Measurements from ENCODE around the gene DNAL1.

Gene DNAL1

DNA sequence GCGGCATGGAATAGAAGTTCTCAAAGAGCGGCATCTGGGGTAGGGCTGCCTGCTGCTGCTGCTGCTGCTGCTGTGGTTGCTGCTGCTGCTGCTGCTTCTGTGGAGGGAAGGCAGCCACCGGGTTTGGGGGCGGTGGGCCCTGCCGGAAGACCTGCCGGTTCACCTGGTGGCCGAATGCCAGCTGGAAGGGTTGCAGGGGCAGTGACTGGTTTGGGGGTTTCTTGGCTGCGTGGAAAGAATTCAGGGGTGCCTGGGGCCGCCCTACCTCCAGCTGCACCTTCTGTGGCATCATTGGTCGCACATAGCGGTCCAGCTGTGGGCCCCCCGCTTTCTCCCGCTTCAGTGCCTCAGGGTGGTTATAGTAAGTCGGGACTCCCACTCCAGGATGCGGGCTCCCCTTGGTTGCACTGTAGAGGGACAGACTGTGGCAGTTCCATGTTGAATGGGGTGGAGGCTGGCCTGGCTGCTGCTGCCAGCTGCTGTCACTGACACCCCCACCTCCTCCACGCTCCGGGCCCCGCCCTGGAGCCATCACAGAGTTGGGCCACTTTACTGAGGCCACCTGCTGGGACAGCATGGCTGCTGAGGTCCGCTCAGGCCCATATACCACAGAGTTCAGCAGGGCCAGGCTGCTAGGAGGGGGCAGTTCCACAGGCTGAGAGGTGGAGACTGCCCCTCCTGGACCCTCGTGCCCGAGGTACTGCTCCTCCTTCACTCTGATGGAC, 94.5 kb downstream of the DNAL1 start:
- Histone ChIP-seq H3K9me3 (ENCODE audit: insufficient read depth, low read length, severe bottlenecking) (no peaks in the 10 kb centered on the region), H3K4me3 (ENCODE audit: low read depth in 1 of 2, low read length in 2 of 2) (no peak overlapping the region), H3K27me3 (ENCODE audit: insufficient read depth, low read length, poor library complexity) (no peaks in the 10 kb centered on the region), H3K9ac (ENCODE audit: low read depth, low read length) (no peak overlapping the region), H3K36me3 (ENCODE audit: insufficient read depth, low read length) (peaks cover 54% of the 10 kb centered on the region), H3K4me1 (ENCODE audit: insufficient read depth, low read length) (peaks cover 39% of the 10 kb centered on the region), H3K4me2 (ENCODE audit: insufficient read depth, low read length) (no peak overlapping the region), H4K20me1 (ENCODE audit: insufficient read depth, low read length) (peaks cover 38% of the 10 kb centered on the region), H3K27ac (ENCODE audit: low read length) (no peak overlapping the region), H2AFZ (ENCODE audit: low read depth, low read length) (no peak overlapping the region), H3K79me2 (ENCODE audit: insufficient read depth, low read length) (peaks cover 57% of the 10 kb centered on the region)
- DNase-seq (no peak), ATAC-seq (ENCODE audit: insufficient read depth, low read depth) (no peak)
- TF ChIP-seq EZH2 (IDR thresholded peaks at IDR 0.05; ENCODE audit: borderline replicate concordance, low read depth, low read length, severe bottlenecking): no peak

DNA sequence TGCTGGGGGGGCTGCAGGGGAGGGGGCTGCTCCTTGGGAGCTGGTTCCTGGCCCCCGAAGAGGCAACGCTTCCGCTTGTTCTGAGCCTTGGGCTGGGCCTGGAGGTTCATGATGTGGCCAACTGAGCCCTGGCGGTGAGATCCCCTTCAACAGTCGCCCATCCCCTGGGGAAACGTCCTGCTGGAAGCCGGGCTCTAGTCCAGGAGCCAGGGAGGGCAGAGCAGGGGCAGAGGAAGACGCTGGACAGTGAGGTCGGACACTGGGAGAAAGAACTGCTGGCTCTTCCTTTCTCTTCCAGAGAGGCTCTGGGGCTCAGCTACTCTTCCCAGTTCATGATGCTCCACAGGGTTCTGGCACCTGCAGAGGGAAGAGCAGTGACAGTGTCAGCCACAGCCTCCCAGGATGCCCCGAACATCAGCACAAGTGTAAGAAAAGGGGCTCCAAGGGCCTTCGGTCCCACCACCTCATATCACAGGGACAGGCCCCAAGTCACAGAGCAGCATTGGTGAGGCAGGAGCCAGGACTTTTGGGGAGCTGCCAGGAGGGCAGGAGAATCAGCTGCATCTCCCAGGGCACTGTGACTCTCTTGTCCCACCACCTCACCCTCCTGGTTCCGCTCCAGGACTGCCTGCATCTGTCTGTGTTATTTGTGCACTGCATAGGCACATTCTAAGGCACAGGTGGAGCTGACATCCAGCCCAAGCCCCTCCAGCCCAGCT, 95.3 kb downstream of the DNAL1 start:
- H3K4me1 ChIP-seq (ENCODE audit: insufficient read depth, low read length): peaks cover 46% of the 10 kb centered on the region
- peak overlapping the region; percentile 94 for H3K27ac ChIP-seq (ENCODE audit: low read length)
- H3K9me3 ChIP-seq (ENCODE audit: insufficient read depth, low read length, severe bottlenecking): no peaks in the 10 kb centered on the region
- DNase-seq (no peak), ATAC-seq (ENCODE audit: insufficient read depth, low read depth) (no peak)
- no peaks in the 10 kb centered on the region for H3K27me3 ChIP-seq (ENCODE audit: insufficient read depth, low read length, poor library complexity)
- H3K4me2 ChIP-seq (ENCODE audit: insufficient read depth, low read length): no peak overlapping the region
- no peak overlapping the region for H2AFZ ChIP-seq (ENCODE audit: low read depth, low read length)
- H3K36me3 ChIP-seq (ENCODE audit: insufficient read depth, low read length): peaks cover 47% of the 10 kb centered on the region
- no peak overlapping the region for H3K4me3 ChIP-seq (ENCODE audit: low read depth in 1 of 2, low read length in 2 of 2)
- peaks cover 46% of the 10 kb centered on the region for H4K20me1 ChIP-seq (ENCODE audit: insufficient read depth, low read length)
- peaks cover 64% of the 10 kb centered on the region for H3K79me2 ChIP-seq (ENCODE audit: insufficient read depth, low read length)
- TF ChIP-seq EZH2 (IDR thresholded peaks at IDR 0.05; ENCODE audit: borderline replicate concordance, low read depth, low read length, severe bottlenecking): no peak
- TF ChIP-seq, protein P1, sequence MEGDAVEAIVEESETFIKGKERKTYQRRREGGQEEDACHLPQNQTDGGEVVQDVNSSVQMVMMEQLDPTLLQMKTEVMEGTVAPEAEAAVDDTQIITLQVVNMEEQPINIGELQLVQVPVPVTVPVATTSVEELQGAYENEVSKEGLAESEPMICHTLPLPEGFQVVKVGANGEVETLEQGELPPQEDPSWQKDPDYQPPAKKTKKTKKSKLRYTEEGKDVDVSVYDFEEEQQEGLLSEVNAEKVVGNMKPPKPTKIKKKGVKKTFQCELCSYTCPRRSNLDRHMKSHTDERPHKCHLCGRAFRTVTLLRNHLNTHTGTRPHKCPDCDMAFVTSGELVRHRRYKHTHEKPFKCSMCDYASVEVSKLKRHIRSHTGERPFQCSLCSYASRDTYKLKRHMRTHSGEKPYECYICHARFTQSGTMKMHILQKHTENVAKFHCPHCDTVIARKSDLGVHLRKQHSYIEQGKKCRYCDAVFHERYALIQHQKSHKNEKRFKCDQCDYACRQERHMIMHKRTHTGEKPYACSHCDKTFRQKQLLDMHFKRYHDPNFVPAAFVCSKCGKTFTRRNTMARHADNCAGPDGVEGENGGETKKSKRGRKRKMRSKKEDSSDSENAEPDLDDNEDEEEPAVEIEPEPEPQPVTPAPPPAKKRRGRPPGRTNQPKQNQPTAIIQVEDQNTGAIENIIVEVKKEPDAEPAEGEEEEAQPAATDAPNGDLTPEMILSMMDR (IDR thresholded peaks at IDR 0.05; ENCODE audit: borderline replicate concordance, extremely low read depth, low read length, poor library complexity, severe bottlenecking): no peak
- H3K9ac ChIP-seq (ENCODE audit: low read depth, low read length): peak overlapping the region; percentile 61; the same call in 1 of the 2 replicates

DNA sequence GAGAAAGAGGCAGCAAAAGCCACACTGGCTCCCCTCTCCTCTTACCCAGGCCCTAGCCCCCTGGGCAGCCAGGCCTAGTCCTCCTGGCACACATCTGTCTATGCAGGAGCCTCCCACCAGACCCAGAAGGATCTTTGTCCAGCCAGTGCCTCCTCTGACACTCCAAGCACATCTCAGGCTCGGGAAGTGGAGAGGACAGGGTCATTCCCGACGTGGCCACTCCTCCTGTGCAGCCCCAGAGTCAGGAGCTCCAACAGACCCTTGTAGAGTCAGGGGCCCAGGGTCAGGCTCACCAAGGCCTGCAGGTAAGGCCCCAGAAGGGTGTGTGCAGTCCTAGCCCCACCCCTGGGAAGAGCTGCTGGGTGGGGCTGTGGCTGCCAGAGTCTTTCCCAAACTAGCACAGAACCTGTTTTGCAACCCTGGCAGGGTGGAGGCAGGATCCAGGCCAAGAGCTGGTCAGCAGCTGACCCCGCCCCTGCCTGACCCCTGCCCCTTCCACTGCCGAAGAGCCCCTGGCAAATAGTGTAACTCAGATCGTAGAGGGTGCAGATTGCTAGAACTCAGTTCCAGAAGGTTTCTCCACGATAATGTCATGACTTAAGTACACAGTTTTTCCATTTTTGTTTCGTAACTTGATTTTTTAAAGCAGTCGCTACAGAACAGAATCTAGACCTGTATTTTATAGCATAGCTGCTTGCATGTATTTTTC, 96.0 kb downstream of the DNAL1 start:
- H3K27ac ChIP-seq (ENCODE audit: low read length): peak overlapping the region; percentile 94
- peaks cover 71% of the 10 kb centered on the region for H3K79me2 ChIP-seq (ENCODE audit: insufficient read depth, low read length)
- no peaks in the 10 kb centered on the region for H3K9me3 ChIP-seq (ENCODE audit: insufficient read depth, low read length, severe bottlenecking)
- no peak for ATAC-seq (ENCODE audit: insufficient read depth, low read depth)
- peak overlapping the region; percentile 75; the same call in 1 of the 2 replicates for H2AFZ ChIP-seq (ENCODE audit: low read depth, low read length)
- peaks cover 40% of the 10 kb centered on the region for H3K36me3 ChIP-seq (ENCODE audit: insufficient read depth, low read length)
- H3K4me2 ChIP-seq (ENCODE audit: insufficient read depth, low read length): peak overlapping the region; percentile 75
- no peak for DNase-seq
- peaks cover 53% of the 10 kb centered on the region for H3K4me1 ChIP-seq (ENCODE audit: insufficient read depth, low read length)
- peaks cover 53% of the 10 kb centered on the region for H4K20me1 ChIP-seq (ENCODE audit: insufficient read depth, low read length)
- peak overlapping the region in 1 of 2 experiments; percentile 52; a peak in 2 of 4 replicates for H3K4me3 ChIP-seq (ENCODE audit: low read depth in 1 of 2, low read length in 2 of 2)
- peak overlapping the region; percentile 61 for H3K9ac ChIP-seq (ENCODE audit: low read depth, low read length)
- TF ChIP-seq EZH2 (IDR thresholded peaks at IDR 0.05; ENCODE audit: borderline replicate concordance, low read depth, low read length, severe bottlenecking): no peak
- TF ChIP-seq, protein P1 (IDR thresholded peaks at IDR 0.05; ENCODE audit: borderline replicate concordance, extremely low read depth, low read length, poor library complexity, severe bottlenecking): no peak
- H3K27me3 ChIP-seq (ENCODE audit: insufficient read depth, low read length, poor library complexity): no peaks in the 10 kb centered on the region
